ENCODE measurements around the gene LYSMD1. TPM values are rescaled to one million over a fixed set of nuclear protein-coding genes. Genes with fewer than 3 reads are reported as not detected.
"Not testable (repeated sequence)": the region's sequence is repeated elsewhere in the genome, so short reads cannot be mapped to it uniquely, and the experiment has no call there.

LYSMD1 gene
- total RNA-seq, 4 donors from 2014 or later, result 4.6 to 8.8 (median 5.9) TPM

DNA sequence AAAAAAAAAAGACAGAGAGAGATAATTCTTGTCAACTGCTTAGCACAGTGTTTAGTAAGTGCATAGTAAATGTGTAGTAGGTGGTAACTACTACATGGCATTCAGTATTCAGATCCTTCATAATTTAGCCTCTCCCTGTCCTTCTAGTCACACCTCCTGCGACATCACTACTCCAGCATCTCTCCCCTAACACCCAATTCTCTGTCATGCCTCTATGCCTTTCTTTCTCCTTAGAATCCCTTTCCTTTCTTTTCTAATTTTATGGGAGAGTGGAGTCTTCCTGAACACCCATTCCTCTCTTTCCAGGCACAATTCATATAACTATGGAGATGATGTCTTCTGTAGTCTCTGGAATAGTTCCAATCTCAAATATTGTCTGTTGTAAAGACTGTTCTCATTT lies 28.2 kb upstream of the LYSMD1 start:
- intact Hi-C loops (cut with DNase I), result no loop called here
- no peaks in the 10 kb centered on the region for H3K36me3 ChIP-seq
- peak overlapping the region in 3 of 4 donors; percentile 88 to 97 (median 96) for H3K27ac ChIP-seq
- H3K27me3 ChIP-seq, result no peaks in the 10 kb centered on the region
- H3K4me1 ChIP-seq, result peaks cover 6 to 51% (median 20%) of the 10 kb centered on the region in 3 donors
- 79 to 83% methylated on average over 1 of the region's 1 CpG for WGBS, 2 donors
- TF ChIP-seq, protein P1, sequence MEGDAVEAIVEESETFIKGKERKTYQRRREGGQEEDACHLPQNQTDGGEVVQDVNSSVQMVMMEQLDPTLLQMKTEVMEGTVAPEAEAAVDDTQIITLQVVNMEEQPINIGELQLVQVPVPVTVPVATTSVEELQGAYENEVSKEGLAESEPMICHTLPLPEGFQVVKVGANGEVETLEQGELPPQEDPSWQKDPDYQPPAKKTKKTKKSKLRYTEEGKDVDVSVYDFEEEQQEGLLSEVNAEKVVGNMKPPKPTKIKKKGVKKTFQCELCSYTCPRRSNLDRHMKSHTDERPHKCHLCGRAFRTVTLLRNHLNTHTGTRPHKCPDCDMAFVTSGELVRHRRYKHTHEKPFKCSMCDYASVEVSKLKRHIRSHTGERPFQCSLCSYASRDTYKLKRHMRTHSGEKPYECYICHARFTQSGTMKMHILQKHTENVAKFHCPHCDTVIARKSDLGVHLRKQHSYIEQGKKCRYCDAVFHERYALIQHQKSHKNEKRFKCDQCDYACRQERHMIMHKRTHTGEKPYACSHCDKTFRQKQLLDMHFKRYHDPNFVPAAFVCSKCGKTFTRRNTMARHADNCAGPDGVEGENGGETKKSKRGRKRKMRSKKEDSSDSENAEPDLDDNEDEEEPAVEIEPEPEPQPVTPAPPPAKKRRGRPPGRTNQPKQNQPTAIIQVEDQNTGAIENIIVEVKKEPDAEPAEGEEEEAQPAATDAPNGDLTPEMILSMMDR (IDR thresholded peaks at IDR 0.05), result no peak
- no peak for TF ChIP-seq POLR2A (IDR thresholded peaks at IDR 0.05)
- no peak for DNase-seq
- H3K9me3 ChIP-seq, result no peaks in the 10 kb centered on the region
- no peak overlapping the region for H3K4me3 ChIP-seq

DNA sequence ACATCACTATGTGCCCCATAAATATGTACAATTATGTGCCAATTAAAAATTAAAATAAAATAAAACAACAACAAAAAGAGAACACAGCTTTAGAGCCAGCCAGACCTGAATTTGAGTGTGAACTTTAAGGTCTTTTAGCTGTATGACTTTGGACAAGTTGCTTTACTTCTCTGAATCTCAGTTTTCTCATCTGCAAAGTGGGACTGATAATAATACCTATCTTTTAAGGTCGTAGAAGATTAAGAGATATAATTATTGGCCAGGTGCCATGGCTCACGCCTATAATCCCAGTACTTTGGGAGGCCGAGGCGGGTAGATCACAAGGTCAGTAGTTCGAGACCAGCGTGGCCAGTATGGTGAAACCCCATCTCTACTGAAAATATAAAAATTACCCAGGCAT lies 27.6 kb upstream of the LYSMD1 start:
- H3K27me3 ChIP-seq, result no peaks in the 10 kb centered on the region
- no peaks in the 10 kb centered on the region for H3K36me3 ChIP-seq
- no peak for DNase-seq
- peaks cover 10 to 56% (median 25%) of the 10 kb centered on the region in 3 donors for H3K4me1 ChIP-seq
- H3K9me3 ChIP-seq, result no peaks in the 10 kb centered on the region
- no peak for TF ChIP-seq POLR2A (IDR thresholded peaks at IDR 0.05)
- TF ChIP-seq, protein P1 (IDR thresholded peaks at IDR 0.05), result no peak
- intact Hi-C loops (cut with DNase I), result no loop called here
- 46 to 62% methylated on average over 6 of the region's 6 CpGs for WGBS, 2 donors
- no peak overlapping the region for H3K4me3 ChIP-seq
- no peak overlapping the region for H3K27ac ChIP-seq

DNA sequence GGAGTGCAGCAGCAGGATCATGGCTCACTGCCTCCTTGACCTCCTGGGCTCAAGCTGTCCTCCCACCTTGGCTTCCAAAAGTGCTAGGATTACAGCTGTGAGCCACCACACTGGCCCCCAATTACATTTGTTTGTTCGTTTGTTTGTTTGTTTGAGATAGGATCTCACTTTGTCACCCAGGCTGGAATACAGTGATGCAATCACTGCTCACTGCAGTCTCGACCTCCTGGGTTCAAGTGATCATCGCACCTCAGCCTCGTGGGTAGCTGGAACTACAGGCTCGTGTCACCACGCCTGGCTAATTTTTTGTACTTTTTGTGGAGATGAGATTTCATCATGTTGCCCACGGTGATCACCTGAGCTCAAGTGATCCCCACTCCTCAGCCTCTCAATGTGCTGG lies 26.3 kb upstream of the LYSMD1 start:
- H3K27ac ChIP-seq, result no peak overlapping the region
- no peaks in the 10 kb centered on the region for H3K36me3 ChIP-seq
- H3K4me1 ChIP-seq, result peaks cover 10 to 58% (median 33%) of the 10 kb centered on the region in 3 donors
- DNase-seq, result no peak
- no peaks in the 10 kb centered on the region for H3K9me3 ChIP-seq
- no peaks in the 10 kb centered on the region for H3K27me3 ChIP-seq
- intact Hi-C loops (cut with DNase I), result no loop called here
- no peak for TF ChIP-seq POLR2A (IDR thresholded peaks at IDR 0.05)
- TF ChIP-seq, protein P1 (IDR thresholded peaks at IDR 0.05), result no peak
- WGBS, 2 donors, result 74 to 77% methylated on average over 7 of the region's 7 CpGs
- no peak overlapping the region for H3K4me3 ChIP-seq

- intact Hi-C loops (cut with DNase I), result no loop called here
- 0 to 1% methylated on average over 41 to 42 of the region's 42 CpGs for WGBS, 2 donors
- peak; percentile 45 for DNase-seq
- H3K4me3 ChIP-seq, result peak within 1 kb of the TSS; percentile 61 to 86 (median 78)
- peak in 3 of 4 donors; percentile 17 to 68 (median 55) for TF ChIP-seq POLR2A (IDR thresholded peaks at IDR 0.05)
- TF ChIP-seq, protein P1 (IDR thresholded peaks at IDR 0.05), result peak in 5 of 6 experiments; percentile 26 to 56 (median 43)
- H3K27ac ChIP-seq, result peak within 1 kb of the TSS; percentile 84 to 91 (median 90)
- no peaks in the 10 kb centered on the region for H3K27me3 ChIP-seq
- peaks cover 0 to 12% (median 6%) of the 10 kb centered on the region in 3 donors for H3K36me3 ChIP-seq
- H3K4me1 ChIP-seq, result peaks cover 10 to 44% (median 31%) of the 10 kb centered on the region in 3 donors
- H3K9me3 ChIP-seq, result no peaks in the 10 kb centered on the region
Measured at GRCh38 chr1:151189637-151190445, 24.1 kb upstream of the LYSMD1 start, which contains the start of gene VPS72. Gene VPS72, minus strand, starts transcription at chr1:151190197. Its CDS starts 76 bp downstream, at chr1:151190121.

DNA sequence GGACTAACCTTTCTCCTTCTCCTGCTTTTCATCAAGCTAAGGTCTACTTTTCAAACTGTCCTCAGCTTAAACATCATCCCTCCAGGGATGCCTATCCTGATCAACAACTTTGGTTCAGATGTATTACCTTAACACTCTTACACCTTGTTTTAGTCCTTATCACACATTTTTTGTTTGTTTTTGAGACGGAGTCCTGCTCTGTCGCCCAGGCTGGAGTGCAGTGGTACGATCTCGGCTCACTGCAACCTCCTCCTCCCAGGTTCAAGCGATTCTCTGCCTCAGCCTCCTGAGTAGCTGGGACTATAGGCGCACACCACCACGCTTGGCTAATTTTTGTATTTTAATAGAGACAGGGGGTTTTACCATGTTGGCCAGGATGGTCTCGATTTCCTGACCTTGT lies 23.0 kb upstream of the LYSMD1 start:
- H3K9me3 ChIP-seq; H3K27me3 ChIP-seq; DNase-seq; intact Hi-C loops (cut with DNase I): not testable (repeated sequence)
- H3K36me3 ChIP-seq, result peaks cover 0 to 23% (median 14%) of the 10 kb centered on the region in 3 donors
- H3K4me3 ChIP-seq, result peak overlapping the region in 3 of 4 donors; percentile 61 to 86 (median 84)
- 64 to 81% methylated on average over 4 to 8 of the region's 8 CpGs for WGBS, 2 donors
- H3K4me1 ChIP-seq, result peaks cover 10 to 39% (median 31%) of the 10 kb centered on the region in 3 donors
- peak overlapping the region; percentile 84 to 91 (median 90) for H3K27ac ChIP-seq
